DMS 273 (cell line): ENCODE data around the gene CTDSPL.

Experiments used
- DNase-seq: peaks from one replicate; lab custom pipeline; 2025; ENCODE audit not compliant: unreplicated experiment; lab: John Stamatoyannopoulos, UW

CTDSPL gene

GRCh38 chr3:37910671-37911400 is 49.2 kb downstream of the CTDSPL start:
- DNase-seq, result no peak

DNA sequence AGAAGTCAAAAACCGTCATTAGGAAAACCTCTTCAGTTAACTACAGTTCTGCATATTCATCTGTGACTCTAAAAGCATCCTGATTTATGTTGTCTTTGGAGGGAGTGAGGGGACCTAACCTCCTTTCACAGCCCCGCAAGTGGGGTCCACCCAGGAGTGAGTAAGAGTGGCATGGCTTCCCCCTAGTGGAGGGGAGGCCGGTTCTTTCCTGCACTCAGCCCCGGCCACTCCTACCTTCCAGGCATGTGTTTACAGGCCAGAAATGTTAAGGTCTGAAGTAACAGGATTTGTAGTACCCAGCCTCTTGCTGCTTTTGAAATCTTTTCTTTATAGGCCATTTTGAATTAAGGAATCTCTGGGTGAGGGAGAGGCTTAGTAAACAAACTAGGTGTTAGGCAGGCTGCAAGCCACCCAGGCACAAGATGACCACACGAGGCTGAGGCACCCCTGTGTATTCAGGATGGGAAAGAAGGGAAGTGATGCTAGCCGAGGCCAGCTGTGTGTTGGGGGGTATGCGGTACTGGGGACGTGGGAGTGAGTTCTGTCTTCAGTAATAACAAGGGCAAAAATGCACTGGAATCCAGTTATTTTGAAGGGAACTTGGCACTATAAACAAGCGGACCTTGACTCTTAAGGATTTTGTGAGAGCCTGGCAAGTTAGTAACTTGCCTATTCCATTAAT is 50.5 kb downstream of the CTDSPL start:
- DNase-seq, result no peak

DNA sequence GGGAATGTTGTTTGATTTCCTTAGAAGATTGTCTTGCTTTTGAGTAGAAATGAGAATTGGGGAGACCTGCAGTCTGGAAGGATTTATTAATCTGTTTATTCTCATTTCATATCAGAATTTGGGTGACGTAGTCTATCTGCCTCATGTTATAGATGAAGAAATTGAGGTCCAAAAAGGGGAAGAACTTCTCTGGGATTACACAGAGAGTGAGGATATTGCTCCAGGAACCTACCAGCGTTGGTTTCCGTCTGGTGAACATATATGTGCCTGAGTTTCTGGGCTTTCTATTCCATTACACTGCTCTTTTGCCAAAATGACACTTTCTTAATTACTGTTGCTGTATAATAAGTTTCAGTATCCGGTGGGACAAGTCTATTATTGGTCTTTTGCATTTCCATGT is 51.8 kb downstream of the CTDSPL start:
- DNase-seq, result no peak

DNA sequence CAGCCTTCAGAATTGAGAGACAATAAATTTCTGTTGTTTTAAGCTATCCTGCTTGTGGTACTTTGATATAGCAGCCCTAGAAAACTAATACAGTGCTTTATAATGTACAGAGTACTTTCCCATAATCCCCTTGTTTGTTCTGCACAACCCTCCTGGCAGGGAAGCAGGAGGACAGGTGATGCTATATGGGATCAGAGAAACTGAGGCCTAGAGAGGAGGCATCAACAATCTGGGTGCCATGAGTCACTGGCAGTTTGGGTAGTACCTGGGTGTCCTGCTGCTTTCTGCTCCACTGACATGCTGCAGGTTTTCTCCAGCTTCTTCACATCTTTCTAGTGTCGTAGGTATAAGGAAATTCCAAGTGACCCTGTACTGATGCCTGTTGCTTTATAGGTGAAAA is 55.0 kb downstream of the CTDSPL start:
- DNase-seq, result no peak

DNA sequence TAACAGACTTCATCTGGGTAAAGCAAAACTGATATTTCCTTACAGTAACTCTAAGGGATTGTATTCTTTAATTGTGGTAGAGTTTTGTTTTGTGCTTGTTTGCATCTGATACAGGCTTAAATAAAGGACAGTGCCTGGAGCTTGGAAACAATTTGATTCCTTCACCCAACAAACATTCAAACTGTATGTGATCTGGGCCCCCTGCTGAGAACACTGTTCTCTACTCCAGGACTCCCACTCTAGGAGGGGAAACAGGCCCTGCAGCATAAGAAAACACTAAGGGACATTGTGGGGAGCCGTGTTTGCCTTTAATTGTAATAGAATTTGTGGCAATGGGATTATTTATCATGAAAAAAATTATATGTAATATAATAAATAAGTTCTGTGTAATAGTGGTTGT is 56.9 kb downstream of the CTDSPL start:
- DNase-seq, result no peak

- peak; percentile 84 for DNase-seq
Observed at GRCh38 chr3:37920156-37920699, 58.5 kb downstream of the CTDSPL start.

- DNase-seq, result no peak
Observed at GRCh38 chr3:37921025-37921424, 59.3 kb downstream of the CTDSPL start.

- DNase-seq, result no peak
Observed at GRCh38 chr3:37922721-37923568, 61.3 kb downstream of the CTDSPL start.

- no peak for DNase-seq
Observed at GRCh38 chr3:37923569-37924040, 61.9 kb downstream of the CTDSPL start.

DNA sequence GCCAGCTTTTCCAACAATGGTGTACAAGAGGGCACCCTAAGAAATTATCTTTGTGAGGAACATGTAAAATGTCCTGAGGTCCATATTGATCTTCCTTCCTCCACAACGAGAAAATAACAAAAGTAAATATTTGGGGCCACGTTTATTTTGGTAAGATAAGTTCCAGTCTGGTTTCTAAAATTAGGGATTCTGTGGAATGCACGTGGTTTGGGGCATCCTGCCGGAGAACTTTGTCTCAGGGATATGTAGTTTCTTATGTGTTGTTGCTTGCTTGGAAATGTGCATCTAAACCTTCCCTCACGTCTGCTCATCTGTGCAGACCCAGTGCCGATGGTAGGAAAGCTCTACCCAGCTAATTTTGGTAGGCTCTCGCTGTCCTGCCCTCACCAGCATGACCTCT is 62.8 kb downstream of the CTDSPL start:
- no peak for DNase-seq

GRCh38 chr3:37925157-37925556 is 63.5 kb downstream of the CTDSPL start:
- DNase-seq, result no peak

GRCh38 chr3:37926611-37927010 is 64.9 kb downstream of the CTDSPL start:
- no peak for DNase-seq

- no peak for DNase-seq
Observed at GRCh38 chr3:37930495-37930894, 68.8 kb downstream of the CTDSPL start.

DNA sequence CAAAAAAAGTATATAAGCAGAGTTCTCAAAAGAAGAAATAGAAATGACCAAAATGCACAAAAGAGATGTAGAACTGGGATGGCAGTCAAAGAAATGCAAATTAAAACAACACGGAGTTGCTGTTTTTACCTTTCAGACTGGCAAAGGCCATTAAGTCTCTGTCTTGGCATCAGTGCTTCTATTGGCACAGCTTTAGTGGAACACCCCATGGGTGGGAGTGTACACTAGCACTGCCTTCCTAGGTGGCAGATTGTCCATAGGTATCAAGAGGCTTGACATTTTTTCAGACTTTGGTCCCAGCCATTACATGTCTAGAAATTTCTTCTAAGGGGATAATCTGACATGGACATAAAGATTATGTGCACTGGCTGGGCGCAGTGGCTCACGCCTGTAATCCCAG is 70.8 kb downstream of the CTDSPL start:
- no peak for DNase-seq

DNA sequence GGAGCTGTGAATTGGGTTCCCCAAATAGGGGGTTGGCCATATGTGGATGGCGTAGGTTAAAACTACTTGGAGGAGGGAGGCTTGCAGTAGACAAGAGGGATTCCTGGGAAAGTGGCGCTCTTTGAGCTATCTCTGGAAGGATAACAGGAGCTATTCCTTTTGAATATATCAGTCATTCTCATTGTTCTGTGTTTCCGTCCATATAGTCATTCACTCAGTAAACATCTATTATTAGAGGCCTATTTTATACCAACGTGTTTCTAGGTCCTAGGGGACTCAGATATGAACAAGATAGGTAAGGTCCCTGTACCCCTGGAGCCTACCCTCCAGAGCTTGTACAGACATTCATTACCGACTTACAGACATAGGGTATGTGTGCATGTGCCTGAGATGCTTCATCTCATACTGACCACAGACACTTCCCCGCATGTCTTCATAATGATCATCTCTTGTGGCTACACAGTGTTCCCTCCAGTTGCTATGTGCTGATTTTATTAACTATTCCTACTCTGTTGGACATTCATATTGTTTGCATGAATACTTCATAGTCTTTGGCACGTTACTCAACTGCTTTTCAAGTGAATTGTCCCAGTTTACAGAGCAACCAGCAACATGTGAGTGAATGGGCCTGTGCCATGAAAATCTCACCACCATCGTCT is 73.1 kb downstream of the CTDSPL start:
- no peak for DNase-seq

GRCh38 chr3:37935290-37935668 is 73.6 kb downstream of the CTDSPL start:
- DNase-seq, result no peak

- no peak for DNase-seq
Observed at GRCh38 chr3:37935756-37936666, 74.3 kb downstream of the CTDSPL start.

- DNase-seq, result peak; percentile 45
Observed at GRCh38 chr3:37937156-37937555, 75.5 kb downstream of the CTDSPL start.

DNA sequence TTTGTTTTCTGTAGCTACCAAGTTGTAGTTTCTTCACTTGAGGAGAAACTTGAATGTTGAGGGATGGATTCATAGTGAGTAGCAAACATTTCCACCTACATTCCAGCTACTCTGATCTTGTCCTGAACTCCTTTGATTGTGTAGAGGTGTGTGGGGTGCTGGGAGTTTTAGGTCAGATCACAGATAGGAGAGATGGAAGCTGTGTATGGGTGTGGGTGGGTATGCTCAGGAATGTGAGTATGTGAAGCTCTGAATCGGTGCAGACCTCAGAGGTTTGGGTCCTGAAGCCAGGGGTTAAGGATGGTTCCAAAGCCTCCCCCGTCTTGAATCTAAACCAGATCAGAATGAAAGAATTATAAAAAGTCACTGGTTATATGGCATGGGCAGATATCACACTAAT is 76.3 kb downstream of the CTDSPL start:
- DNase-seq, result no peak
